GM18868 (cell line): ENCODE results near the gene RNF14.

ENCODE experiments used
- ATAC-seq: cut with Tn5 transposase; IDR thresholded peaks from one replicate; pipeline ENCODE4 v1.9.1; 2021; ENCODE audit warnings: mild to moderate bottlenecking, moderate library complexity; ENCODE audit not compliant: unreplicated experiment

The RNF14 gene

GRCh38 chr5:141976176-141976575, 7.3 kb downstream of the RNF14 start:
- ATAC-seq = no peak

DNA sequence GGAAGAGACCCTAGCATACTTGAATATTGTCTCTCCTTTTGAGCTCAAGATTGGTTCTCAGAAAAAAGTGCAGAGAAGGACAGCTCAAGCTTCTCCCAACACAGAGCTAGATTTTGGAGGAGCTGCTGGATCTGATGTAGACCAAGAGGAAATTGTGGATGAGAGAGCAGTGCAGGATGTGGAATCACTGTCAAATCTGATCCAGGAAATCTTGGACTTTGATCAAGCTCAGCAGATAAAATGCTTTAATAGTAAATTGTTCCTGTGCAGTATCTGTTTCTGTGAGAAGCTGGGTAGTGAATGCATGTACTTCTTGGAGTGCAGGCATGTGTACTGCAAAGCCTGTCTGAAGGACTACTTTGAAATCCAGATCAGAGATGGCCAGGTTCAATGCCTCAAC, 9.5 kb downstream of the RNF14 start:
- ATAC-seq = no peak

- ATAC-seq = no peak
Observed at GRCh38 chr5:141982626-141983025, 13.7 kb downstream of the RNF14 start.

GRCh38 chr5:141986072-141986471, 17.2 kb downstream of the RNF14 start:
- ATAC-seq = no peak

DNA sequence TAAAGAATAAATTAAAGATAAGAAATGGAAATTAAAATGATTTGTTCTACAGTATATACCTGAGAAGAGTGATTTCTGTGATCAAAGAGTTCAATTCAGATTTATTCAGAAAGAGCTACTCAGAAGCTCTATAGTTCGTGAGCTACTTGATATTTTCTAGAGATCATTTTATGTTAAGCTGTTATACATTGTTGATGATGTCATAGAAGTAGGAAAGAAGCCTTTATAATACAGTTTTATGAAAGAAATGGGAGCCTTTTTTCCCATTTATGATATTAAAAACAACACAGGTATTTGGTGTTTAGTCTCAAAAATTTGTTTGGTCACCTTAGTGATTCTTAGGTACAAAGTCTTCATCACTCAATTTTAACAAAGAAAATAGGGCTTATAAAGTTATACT, 20.8 kb downstream of the RNF14 start:
- no peak for ATAC-seq

DNA sequence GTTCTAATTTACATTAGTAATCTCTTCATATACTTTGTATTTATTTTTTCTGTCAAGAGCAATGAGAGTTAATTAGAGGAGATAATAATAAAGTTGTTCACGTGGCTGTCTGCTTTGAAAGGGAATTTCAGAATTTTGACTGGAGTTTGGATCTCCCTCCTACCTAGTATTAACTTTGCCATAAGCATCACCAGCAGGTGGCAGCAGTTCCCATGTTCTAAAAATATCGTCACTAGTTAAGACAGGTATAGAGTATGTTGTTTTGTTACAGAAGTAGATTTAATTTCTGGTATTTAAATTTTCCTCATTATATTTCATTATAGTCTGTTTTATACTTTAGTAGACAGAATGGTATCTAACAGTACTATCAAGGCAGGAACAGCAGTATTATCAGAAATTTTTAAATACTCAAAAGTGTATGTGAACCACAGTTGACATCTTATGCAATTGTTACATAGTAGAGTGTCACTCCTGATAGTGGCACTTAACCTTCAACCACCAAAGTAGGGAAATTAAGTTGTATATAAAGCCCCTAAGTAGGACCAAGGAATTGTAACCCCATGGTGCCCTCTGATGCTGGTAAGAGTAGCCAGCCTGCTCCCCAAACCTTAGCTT, 23.6 kb downstream of the RNF14 start:
- ATAC-seq = peak; percentile 54

GRCh38 chr5:141994511-141995136, 25.7 kb downstream of the RNF14 start:
- ATAC-seq = no peak

DNA sequence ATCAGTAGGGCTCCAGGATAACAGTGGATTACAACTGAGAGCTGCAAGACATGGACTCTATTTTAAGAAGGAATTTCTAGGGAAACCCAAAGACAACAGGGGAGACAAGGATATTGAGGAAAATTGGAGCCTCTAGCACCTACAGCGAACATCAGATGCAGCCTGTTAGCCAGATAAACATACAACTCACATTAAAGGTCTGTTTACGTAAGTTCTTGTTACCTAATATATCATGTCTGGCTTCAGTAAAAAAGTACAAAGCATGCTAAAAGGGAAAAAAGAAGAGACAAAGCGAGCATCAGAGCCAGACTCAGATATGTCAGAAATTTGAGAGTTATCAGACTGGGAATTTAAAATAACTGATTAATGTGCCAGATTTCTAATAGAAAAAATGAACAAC, 26.8 kb downstream of the RNF14 start:
- no peak for ATAC-seq

DNA sequence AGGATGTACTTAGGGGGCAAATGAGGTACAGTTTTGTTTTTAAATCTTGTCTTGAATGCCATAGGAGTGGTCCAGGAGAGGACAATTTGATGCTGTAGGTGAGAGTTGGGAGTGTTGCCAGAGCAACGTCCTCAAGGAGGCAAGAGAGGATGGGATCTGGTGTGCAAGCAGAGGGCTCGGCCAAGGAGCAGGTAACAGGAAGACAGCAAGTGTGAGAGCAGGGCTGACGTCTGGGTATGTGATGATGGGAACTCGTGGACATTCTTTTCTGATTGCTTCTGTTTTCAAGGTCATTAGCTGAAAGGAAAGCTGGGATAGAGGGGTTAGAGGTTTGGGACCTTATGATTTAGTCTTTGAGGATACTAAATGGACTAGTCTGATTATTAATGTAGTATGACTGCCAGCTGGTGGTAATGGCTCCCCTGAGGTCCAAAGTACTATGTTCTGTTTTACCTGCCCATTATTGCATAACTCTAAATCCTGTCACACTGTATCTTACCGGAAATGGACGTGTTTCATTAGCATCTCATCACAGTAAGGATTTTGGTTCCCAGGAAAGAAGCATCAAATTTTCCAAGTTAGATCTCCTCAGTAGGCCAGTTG, 28.6 kb downstream of the RNF14 start:
- no peak for ATAC-seq

- ATAC-seq = no peak
Observed at GRCh38 chr5:142000173-142000572, 31.3 kb downstream of the RNF14 start.

DNA sequence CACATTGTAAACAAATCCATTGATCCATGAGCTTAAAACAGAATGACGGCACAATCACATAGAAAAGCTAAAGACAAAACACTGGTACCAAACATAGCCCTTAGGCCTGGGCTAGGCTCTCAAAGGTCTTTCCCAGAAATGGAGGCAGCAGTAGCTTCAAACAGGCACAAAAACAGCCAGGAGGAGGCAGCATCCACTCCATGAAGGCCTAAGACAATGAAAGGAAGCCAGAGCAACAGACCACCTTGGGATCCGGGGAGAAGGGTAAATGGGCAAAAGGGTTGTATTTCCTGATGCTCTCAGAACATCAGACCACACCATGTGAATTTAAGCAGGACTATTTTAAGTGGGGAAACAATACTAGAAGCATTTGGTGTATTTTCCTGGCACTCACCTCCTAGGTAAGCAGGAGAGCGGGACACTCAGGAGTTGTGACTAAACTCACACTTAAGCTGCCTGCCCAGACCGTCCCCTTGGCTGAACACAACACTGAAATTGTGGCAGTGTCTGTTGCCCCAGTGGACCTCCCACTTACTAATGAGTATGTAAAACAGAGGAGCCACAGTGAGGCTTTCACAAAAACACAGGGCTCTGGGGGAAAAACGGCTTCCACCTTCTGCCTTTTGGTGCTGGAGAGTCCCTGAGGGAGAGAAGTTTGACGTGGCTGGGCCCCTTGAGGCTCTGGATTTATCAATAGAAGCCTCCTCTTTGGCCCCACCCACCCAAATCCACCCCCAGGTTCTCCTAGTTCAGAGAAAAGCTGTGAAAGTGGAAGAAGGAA, 32.0 kb downstream of the RNF14 start:
- ATAC-seq = no peak

DNA sequence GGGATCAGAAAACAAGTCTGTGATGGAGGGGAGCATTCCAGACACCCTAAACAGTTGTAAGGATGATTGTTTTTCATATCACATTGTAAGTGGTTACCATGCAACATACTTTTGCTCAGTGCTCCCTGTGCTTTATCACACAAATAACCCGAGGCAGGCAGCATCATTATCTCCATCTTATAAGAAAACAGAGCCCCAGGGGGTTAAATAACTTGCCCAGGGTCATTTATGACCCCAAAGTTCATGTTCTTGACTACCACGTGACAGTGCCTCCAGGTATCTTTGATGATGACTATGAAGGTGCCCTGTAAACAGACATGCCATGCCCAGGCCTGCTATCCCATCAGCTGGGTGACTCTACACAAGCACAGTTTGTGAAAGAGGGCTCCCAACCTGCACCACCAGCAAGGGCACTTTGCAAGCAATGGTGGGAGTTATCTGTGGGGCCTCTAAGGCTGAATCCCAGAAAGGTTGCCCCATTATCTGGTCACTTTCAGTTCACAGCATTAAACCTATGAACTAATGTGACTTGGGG, 34.4 kb downstream of the RNF14 start:
- ATAC-seq = no peak

DNA sequence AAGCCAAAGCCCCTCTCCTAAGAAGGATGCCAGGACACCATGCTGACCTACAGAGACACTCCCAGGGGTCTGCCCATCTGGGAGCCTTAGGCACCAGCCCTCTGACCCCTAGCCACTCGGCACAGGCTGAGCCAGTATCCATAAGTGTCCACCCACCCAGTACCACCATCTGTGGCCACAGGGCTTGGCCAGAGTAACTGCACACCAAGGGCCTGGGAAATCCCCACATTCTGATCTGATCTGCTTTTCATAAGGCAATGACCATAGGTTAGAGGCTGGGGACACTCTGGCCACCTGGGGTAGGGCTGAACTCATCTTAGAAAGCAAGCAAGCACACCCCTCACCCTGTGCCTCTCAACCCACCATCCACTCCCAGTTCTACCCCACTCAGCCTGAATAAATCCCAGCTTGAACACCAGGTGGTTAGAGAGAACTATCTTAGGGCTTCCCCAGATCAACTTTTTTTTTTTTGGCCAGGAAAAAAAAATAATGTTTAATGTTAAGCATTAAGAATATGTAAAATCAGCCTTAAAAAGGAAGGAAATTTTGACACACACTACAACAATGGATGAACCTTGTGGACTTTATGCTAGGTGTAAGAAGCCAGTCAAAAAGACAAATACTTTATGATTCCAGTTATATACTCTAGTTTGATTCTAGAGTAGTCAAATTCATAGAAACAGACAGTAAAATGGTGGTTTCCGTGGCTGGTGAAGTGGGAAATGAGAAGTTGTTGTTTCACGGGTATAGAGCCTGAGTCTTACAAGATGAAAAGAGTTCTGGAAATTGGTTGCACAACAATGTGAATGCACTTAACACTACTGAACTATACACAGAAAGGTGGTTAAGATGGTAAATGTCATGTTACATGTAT, 37.7 kb downstream of the RNF14 start:
- ATAC-seq = no peak

- ATAC-seq = no peak
Observed at GRCh38 chr5:142007237-142007544, 38.3 kb downstream of the RNF14 start.

DNA sequence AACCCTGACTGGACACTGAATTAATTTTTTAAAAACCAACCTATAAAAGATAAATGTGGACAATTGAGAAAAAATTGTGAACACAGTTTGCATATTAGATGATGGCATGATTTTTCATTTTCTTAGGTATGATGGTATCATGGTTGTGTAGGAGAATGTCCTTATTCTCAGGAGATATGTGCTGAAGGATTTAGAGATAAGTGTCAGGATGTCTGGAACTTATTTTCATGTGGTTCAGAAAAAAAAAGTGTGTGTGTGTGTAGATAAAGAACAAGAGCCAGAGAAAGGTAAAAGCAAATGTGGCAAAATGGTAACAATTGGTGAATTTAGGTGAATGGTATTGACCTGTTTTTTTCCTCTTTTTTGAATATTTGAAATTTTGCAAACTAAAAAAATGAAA, 39.9 kb downstream of the RNF14 start:
- no peak for ATAC-seq

GRCh38 chr5:142009886-142010285, 41.0 kb downstream of the RNF14 start:
- no peak for ATAC-seq

DNA sequence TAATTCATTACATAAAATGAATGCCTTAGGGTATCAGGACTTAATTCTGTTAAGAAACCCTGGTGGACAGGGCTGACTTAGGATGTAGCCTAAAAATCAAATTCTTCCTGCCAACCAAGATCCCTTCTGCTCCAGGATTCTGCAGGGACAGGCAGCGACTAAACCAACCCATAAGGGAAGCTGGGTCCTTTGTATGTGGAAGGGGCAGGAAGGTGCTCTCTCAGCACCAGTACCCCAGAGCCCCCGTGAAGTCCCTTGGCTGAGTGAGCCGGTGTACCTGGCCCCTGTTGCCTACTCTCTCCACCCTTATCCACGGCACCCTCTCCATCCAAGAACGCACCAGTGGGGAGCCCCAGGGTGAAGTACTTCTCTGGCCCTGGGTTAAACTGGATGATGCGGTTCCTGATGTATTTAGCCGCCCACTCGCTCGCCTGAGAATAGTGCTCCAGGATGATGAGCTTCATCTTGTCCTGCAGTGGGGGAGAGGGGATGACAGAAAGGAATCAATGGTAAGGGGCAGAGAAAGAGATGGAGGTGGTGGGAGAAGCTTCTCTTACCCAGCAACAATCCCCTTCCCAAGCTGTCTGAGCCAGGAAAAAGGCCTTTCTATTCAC, 42.8 kb downstream of the RNF14 start:
- ATAC-seq = no peak

DNA sequence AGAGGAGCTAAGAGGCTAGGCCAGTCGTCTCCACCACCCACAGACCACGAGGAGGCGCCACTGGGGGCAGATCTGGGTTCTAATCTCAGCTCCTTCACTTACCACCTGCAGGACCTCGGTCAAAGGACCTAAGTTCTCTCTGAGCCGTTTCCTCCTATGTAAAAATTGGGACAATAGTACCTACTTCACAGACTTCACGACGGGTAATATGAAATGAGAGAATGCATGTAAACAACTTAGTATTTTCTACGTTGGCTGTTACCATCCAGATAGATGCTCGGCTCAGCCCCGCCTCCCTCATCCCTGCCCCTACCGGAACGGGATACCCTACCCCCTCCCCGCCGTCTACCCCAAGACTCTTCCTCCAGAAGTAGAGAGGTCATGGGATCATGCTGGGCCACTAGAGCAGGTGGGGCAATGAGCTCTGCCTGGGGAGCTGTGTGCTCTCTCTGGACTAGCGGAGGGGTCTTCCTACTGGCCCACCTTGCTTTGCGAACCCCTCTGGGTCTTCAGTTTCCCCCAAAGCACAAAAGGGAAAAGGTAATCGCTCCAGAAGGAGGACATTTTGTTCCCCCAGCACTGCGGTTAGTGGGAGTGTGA, 43.4 kb downstream of the RNF14 start:
- ATAC-seq = no peak

- ATAC-seq = peak; percentile 78
Observed at GRCh38 chr5:142012792-142013388, 44.0 kb downstream of the RNF14 start, which contains the start of gene GNPDA1. GNPDA1 (minus strand) TSS chr5:142013027; CDS start chr5:142012035, 992 bp downstream.
